Neural progenitor cell (in vitro differentiated cells): Measurements from ENCODE around the gene PLK5.

Experiments used
- CTCF ChIP-seq: fragments of 200-600 bp; sonication (generic); IDR thresholded peaks from 2 replicates; pipeline ENCODE4 v1.5.1; 2017; ENCODE audit warnings: antibody characterized with exemption, mild to moderate bottlenecking
- EZH2 ChIP-seq: fragments of 200-600 bp; sonication (generic); IDR thresholded peaks from 2 replicates; pipeline ENCODE4 v1.6.1; 2017; ENCODE audit warnings: antibody characterized with exemption, mild to moderate bottlenecking, moderate library complexity

- no peak for TF ChIP-seq CTCF
- no peak for TF ChIP-seq EZH2
Observed at GRCh38 chr19:1516395-1516753, 7.5 kb upstream of the PLK5 start.
